GM08714 (cell line): ENCODE measurements around the gene UGT3A2.
"Not testable (repeated sequence)": the region's sequence is repeated elsewhere in the genome, so short reads cannot be mapped to it uniquely, and the experiment has no call there.

Experiments used
- H3K4me3 ChIP-seq: fragments of 200-500 bp; sonication (Bioruptor generic); 2 replicates; pipeline ENCODE4 v1.5.1; 2014; ENCODE audit warnings: mild to moderate bottlenecking, low read length, inconsistent platforms
- ZNF274 ChIP-seq: IDR thresholded peaks from 2 replicates; pipeline ENCODE4 v1.6.1; 2012; ENCODE audit warnings: mild to moderate bottlenecking, low read depth, low read length

The UGT3A2 gene

GRCh38 chr5:36059571-36060419 is 6.9 kb downstream of the UGT3A2 start:
- TF ChIP-seq ZNF274, result no peak
- H3K4me3 ChIP-seq, result no peak overlapping the region

GRCh38 chr5:36058776-36059175 is 7.9 kb downstream of the UGT3A2 start:
- no peak for TF ChIP-seq ZNF274
- H3K4me3 ChIP-seq, result no peak overlapping the region

GRCh38 chr5:36057386-36057785 is 9.3 kb downstream of the UGT3A2 start:
- no peak overlapping the region for H3K4me3 ChIP-seq
- no peak for TF ChIP-seq ZNF274

- no peak overlapping the region for H3K4me3 ChIP-seq
- no peak for TF ChIP-seq ZNF274
Observed at GRCh38 chr5:36056422-36056821, 10.3 kb downstream of the UGT3A2 start.

GRCh38 chr5:36055984-36056383 is 10.7 kb downstream of the UGT3A2 start:
- TF ChIP-seq ZNF274, result no peak

GRCh38 chr5:36054647-36055046 is 12.0 kb downstream of the UGT3A2 start:
- TF ChIP-seq ZNF274, result no peak
- no peak overlapping the region for H3K4me3 ChIP-seq

More at GRCh38 chr5:36055984-36056383, 10.7 kb downstream of the UGT3A2 start:
- no peak overlapping the region for H3K4me3 ChIP-seq

GRCh38 chr5:36052538-36052937 is 14.1 kb downstream of the UGT3A2 start:
- TF ChIP-seq ZNF274, result no peak
- H3K4me3 ChIP-seq, result no peak overlapping the region

GRCh38 chr5:36049949-36050348 is 16.7 kb downstream of the UGT3A2 start:
- no peak overlapping the region for H3K4me3 ChIP-seq
- no peak for TF ChIP-seq ZNF274

- no peak overlapping the region for H3K4me3 ChIP-seq
- TF ChIP-seq ZNF274, result no peak
Observed at GRCh38 chr5:36047384-36048160, 19.1 kb downstream of the UGT3A2 start.

- no peak overlapping the region for H3K4me3 ChIP-seq
- no peak for TF ChIP-seq ZNF274
Observed at GRCh38 chr5:36045895-36046294, 20.8 kb downstream of the UGT3A2 start.

- no peak for TF ChIP-seq ZNF274
- H3K4me3 ChIP-seq, result no peak overlapping the region
Observed at GRCh38 chr5:36041537-36041845, 25.2 kb downstream of the UGT3A2 start.

- H3K4me3 ChIP-seq, result no peak overlapping the region
- TF ChIP-seq ZNF274, result no peak
Observed at GRCh38 chr5:36040651-36041536, 25.8 kb downstream of the UGT3A2 start.

GRCh38 chr5:36035696-36036095 is 31.0 kb downstream of the UGT3A2 start:
- no peak for TF ChIP-seq ZNF274
- H3K4me3 ChIP-seq, result no peak overlapping the region

- H3K4me3 ChIP-seq, result not testable (repeated sequence)
Observed at GRCh38 chr5:36034536-36035134, 32.0 kb downstream of the UGT3A2 start.

GRCh38 chr5:36033486-36033885 is 33.2 kb downstream of the UGT3A2 start:
- no peak for TF ChIP-seq ZNF274

More at GRCh38 chr5:36033486-36033885, 33.2 kb downstream of the UGT3A2 start:
- H3K4me3 ChIP-seq, result no peak overlapping the region
